Tibial nerve (tissue), 3 donors: ENCODE results near the gene NISCH.

Experiments
- CTCF ChIP-seq, 5 experiments: fragments of 200-600 bp in 3 of 5; fragments of 450-650 bp in 2 of 5; sonication (generic) in 3 of 5; IDR thresholded peaks; one replicate each; pipeline ENCODE4 v1.5.1; 2016 to 2019; ENCODE audit warnings: antibody characterized with exemption in 5 of 5, mild to moderate bottlenecking in 3 of 5, moderate library complexity in 2 of 5
- POLR2A ChIP-seq, 2 donors: fragments of 450-650 bp; IDR thresholded peaks; one replicate each; pipeline ENCODE4 v1.6.1; 2017; ENCODE audit warnings: antibody characterized with exemption in 2 of 2, mild to moderate bottlenecking in 2 of 2, moderate library complexity in 2 of 2

- TF ChIP-seq POLR2A (IDR thresholded peaks at IDR 0.05): no peak
- TF ChIP-seq CTCF (IDR thresholded peaks at IDR 0.05): no peak
These were observed 25.5 kb upstream of the NISCH start for GRCh38 chr3:52429779-52430415.
